SIG-M5 treated with dmso at 0.1 percent for 504 hours (cell line): ENCODE measurements around the gene TTC28.
"Not testable (repeated sequence)": the region's sequence is repeated elsewhere in the genome, so short reads cannot be mapped to it uniquely, and the experiment has no call there.

Experiments
- DNase-seq: peaks from one replicate; lab custom pipeline; 2025; ENCODE audit not compliant: unreplicated experiment; lab: John Stamatoyannopoulos, UW

The TTC28 gene

DNA sequence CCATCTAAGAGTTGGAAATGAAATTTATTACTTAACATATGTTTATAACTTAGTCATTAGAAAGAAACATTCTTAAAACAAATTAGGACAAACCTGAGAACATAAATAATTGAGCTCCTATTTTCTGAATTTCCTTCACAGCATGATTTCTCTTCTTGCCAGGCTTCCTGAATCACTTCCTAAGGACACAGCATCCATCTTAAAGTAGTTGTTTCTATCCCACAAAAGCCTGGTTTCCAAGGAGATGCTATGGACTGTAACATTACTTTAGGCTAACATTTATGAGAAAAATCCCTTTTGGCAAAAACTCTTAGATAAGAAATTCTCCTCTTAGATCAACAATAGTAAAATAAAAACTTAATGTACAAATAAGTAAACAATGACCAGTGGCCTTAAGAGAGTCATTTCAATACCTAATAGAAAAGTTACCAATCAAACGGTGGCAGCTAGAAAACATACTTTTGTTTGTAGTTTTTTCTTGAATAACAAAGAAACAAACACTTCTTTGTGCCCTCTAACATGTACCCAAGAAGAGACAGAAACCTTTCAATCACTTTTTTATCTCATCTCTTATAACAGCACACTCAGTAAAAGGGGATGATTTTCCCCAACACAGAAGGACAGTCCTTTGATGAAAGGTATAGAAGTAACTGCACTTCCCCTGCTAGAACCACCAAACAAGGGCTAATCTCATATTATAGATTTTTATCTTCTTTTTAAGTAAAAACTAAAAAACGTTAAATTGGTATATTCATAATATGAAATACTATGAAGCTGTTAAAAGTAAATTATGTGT lies 74.5 kb downstream of the TTC28 start:
- DNase-seq, result no peak

DNA sequence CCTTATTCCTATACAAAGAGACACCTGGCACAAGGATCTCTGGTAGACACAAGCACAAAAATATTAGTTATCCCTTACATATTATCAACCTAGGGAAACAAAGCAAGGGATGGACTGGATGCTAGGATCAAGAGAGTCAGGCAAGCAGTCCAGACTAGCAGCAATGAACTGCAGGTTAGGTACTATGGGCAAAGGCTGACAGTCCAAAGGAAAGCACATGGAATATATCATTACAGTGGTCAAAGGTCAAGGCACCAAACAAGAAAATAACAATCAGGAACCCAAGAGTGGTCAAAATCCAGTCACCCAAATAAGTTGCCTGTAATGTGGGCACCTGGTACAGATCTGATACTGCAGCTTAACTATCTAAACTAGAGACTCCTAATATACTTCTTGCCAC lies 77.7 kb downstream of the TTC28 start:
- DNase-seq, result no peak

DNA sequence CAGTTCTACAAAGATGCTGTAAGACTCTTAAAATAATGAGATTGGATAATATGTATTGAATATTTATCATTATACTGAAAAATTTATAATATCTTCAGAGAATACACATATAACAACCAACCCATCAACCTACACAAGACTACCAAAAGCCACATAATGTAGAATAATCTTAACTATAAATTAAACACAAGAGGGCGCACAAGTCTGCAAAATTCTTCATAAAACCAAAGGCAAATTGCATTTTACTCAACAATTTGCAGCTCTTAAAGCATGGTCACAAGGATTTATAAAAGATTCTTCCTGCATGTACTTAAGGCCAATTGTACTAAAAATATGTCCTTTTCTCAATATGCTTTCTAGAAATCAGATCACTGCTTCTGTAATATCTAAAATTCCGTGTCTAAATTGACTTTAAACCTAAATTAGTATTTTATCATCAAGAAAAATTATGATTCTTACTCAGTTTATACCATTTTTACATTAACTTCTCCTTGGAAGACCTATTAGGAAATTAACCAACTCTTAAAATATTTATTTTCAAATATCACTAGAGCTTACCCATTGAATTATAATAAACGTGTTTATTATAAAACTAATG lies 79.0 kb downstream of the TTC28 start:
- DNase-seq, result peak; percentile 65

DNA sequence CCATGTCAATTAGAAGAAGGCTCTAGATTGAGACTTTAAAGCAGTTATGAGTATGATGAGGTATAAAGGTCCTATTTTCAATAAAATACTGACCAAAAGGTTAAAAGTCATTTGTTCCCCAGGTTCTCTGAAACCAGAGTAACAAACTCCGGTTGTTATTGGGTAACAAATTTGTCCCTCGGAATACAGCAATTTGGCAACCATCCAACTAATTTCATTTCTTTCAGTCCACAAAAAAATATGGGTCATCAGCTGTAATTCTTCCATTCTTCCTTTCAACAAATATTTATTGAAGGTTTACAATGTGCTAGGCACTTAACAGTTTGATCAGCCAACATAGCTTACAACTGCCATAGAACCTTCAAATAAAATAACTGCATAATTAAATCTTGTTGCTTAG lies 79.9 kb downstream of the TTC28 start:
- DNase-seq, result no peak

DNA sequence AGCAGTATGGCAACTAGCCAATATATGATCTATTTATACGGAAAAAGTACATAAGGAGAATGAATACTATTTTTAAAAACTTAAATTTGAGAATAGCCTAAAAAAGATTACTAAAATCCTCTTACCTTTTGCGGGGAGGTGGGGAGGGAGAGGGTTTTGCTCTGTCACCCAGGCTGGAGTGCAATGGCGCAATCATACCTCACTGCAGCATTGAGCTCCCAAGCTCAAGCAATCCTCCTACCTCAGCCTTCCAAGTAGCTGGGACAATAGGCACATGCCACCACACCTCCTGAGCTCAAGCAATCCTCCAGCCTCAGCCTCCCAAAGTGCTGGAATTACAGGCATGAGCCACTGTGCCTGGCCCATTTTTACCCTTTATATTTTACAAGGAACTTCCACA lies 82.0 kb downstream of the TTC28 start:
- DNase-seq, result no peak

DNA sequence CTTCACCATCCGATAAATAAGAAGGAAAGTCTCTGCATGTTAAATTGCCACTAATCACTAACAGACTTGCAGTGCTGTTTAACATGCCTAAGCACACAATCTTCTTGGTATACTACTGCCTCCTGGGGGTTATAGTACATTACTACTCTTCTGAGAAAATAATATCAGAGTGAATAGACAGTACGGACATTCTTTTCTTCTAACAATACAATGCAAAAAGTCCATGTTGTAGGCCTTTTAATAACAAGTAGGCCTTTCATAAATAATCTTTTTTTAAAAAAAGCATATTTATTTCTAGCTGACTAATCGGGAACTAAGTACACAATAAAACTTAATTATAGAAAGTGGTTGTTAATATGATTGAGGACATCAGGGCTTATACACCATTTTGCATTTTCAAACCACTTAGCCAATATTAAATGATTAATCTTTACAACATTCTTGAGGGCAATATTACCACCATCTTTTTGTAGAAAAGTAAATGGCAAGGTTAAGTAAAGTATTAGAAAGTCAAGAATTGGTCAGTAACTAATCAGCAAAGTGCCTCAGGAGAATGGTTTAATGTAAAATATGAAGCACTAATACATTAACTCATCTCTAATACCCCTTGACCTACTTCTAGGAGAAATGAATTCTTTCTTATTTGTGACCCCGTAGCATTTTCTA lies 84.7 kb downstream of the TTC28 start:
- peak; percentile 67 for DNase-seq

DNA sequence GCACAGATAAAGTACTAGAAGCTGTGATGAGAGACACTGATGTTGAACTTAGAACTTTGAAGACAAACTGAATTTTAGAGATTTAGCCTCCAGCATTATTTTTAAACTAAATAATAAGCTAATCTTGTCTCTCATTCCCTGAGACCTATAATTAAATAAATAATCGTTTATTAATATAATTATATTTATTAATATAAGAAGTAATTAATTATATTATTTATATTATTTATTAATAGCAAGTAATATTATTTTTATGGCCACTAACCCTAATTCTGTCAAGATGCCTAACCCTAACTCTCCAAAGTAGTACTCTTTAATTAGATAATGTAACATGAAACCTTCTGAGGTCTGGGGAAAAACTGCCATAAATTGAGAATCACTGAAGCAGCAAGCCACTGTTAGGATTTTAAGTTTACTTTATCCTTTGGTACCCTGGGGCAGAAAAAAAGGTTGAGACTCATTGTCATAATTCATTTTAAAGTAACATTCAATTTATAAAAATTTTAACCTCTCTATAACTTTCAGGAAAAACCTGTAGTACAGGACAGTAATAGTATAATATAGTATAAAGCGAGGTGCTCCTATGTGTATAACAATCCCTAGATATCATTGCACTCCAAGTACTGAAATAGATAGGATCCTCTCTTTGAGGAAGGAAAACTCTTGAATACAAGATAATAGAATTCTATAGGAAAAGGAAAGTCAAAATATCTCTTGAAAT lies 85.4 kb downstream of the TTC28 start:
- no peak for DNase-seq

DNA sequence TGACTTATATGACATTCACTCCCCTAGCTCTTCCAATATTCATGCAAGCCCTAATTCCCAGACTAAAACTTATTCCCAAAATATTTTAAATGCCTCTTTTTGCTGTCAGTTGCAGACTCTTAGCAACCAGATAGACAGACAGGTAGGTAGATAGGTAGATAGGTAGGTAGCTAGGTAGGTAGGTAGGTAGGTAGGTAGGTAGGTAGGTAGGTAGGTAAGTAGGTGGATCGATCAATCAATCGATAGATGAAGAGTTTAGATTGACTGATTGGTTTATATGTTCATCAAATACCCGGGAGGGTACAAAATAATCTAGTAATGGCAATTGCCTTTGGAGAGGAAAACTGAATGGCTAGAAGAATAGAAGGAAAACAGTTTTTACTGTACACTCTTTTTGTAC lies 86.3 kb downstream of the TTC28 start:
- no peak for DNase-seq

DNA sequence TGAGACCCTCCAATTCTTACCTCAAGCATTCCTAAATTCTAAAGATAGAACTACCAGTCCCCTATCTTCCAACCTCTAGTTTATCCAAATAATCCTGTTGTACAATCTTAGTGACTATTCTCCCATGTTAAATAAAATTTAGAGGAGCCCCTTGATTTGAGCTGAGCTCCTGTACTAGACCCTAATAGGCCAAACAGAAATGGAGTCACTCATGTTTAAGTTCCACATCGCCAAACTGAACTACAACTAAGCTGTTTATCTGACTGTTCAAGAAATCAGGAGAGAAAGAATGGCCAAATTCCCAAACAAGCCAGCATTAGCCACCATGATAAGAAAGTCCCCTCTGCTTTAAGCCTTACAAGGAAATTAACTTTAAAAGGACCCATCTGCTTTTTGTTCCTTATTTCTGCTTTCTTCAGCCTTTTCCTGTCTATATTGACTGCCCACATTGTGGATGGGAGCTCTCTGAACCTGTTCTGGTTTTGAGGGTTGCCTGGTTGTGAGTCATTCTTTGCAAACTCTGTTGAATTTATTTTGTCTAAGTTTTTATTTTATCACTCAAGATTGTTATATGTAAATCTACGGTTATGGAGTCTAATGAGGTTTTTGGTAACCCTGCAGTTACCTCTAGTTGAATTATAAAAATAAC lies 90.4 kb downstream of the TTC28 start:
- DNase-seq, result no peak

DNA sequence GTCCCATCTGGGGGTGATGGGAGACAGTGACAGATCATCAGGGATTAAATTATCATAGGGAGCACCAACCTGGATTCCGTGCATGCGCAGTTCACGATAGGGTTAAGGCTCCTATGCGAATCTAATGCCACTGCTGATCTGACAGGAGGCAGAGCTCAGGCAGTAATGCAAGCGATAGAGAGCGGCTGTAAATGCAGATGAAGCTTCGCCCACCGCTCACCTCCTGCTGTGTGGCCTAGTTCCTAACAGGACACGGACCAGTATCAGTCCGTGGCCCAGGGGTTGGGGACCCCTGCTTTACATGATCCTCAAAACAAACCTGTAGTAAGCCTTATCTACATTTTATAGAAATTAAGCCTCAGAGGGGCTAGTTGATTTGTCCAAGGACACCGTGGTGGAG lies 94.3 kb downstream of the TTC28 start:
- DNase-seq, result no peak

DNA sequence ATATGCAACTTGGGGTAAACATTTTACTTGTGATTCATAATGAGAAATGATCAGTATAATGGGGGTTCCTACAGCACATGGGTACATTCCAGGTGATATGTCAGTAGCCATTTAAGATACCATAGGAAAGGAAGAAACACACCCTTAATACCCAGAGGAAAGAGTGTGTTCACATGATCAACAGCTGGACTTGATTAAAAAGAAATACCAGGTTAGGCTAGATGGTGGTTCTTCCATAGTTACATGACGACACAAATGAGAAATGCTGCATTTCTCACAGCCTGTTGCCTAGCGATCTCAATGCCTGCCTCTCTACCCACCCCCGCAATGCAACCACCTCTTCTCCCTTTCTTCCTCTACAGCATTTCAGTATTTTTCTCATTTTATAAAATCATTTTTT lies 96.8 kb downstream of the TTC28 start:
- DNase-seq, result no peak

DNA sequence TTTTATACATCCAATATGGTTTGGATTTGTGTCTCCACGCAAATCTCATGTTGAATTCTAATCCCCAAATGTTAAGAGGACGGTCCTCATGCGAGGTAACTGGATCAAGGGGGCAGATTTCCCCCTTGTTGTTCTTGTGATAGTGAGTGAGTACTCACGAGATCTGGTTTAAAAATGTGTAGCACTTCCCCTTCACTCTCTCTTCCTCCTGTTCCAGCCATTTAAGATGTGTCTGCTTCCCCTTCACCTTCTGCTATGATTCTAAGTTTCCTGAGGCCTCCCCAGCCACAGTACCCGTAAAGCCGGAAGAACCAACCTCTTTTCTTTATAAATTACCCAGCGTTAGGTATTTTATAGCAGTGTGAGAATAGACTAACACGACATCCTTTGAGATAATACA lies 98.6 kb downstream of the TTC28 start:
- no peak for DNase-seq

DNA sequence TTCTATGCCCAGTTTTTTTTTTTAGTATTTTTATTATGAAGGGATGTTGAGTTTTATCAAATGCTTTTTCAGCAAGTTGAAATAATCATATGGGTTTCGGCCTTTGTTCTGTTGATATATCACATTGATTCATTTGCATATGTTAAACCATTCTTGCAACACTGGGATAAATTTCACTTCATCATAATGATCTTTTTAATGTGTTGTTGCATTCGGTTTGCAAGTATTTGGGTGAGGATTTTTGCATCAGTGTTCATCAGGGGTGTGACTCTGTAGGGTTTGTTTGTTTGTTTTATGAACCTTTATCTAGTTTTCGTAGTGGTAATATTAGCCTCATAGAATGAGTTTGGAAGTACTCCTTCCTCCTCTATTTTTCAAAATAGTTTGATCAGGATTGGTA lies 103.5 kb downstream of the TTC28 start:
- no peak for DNase-seq

DNA sequence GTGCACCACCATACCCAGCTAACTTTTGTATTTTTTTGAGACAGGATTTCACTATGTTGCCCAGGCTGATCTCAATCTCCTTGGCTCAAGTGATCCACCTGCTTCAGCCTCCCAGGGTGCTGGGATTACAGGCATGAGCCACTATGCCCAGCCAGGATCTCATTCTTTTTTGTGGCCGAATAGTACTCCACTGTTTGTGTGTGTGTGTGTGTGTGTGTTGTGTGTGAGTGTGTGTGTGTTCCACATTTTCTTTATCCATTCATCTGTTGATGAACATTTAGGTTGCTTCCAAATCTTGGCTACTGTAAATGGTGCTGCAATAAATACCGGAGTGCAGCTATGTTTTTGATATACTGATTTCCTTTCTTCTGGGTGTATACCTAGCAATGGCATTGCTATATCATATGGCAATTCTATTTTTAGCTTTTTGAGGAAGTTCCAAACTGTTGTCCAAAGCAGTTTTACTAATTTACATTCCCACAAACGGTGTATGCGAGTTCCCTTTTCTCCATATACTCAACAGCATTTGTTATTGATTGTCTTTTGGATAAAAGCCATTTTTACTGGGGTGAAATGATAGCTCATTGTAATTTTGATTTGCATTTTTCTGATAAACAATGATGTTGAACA lies 105.4 kb downstream of the TTC28 start:
- no peak for DNase-seq

DNA sequence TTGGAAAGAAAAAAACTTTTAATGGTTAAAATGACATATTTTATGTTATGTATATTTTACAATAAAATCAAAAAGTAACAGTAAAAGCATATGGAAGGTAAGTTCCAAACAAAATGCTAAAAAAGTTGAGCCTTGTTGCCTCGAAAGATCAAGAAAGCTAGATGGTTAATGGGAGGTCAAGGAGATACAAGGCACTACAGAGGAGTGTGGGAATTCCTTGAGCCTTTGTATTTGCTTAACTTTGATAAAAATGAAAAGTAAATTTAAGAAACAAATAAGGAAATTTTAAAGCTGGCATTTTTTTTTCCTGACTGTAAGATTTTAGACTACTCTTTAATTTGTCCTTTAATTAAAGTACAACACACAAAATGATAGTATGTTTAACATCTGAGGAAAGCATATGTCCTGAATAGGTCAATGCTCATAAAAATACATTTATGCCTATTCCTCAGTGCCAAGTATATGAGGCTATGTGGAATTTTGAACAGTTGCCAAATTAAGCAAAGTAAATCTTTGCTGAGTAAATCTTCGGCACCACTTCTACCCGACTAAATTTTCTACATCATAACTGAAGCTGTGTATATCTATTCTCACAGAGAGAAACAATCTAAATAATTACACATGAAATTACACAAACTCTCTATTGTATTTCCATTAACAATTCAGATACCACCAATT lies 108.8 kb downstream of the TTC28 start:
- DNase-seq, result no peak

DNA sequence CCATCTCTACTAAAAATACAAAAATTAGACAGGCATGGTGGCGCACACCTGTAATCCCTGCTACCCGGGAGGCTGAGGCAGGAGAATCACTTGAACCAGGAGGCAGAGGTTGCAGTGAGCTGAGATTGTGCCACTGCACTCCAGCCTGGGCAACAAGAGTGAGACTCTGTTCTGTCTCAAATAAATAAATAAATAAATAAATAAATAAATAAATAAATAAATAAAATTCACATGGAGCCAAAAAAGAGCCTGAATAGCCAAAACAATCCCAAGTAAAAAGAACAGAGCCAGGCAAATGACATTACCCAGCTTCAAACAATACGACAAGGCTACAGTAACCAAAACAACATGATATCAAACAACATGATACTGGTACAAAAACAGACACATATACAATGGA lies 110.7 kb downstream of the TTC28 start:
- DNase-seq, result not testable (repeated sequence)

DNA sequence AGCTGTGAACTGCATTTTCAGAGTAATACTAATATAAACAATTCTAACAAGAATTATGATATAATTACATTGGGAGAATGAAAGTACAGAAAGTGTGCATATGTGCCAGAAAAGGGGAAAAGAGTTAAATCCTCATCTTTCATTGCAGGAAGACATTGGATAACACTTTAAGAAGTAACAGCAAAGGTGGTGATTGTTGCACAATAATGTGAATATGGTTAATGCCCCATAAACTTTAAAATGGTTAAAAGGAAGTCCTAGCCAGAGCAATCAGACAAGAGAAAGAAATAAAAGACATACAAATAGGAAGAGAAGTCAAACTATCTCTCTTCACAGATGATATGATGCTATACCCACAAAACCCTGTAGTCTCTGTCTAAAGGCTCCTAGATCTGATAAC lies 111.5 kb downstream of the TTC28 start:
- no peak for DNase-seq

DNA sequence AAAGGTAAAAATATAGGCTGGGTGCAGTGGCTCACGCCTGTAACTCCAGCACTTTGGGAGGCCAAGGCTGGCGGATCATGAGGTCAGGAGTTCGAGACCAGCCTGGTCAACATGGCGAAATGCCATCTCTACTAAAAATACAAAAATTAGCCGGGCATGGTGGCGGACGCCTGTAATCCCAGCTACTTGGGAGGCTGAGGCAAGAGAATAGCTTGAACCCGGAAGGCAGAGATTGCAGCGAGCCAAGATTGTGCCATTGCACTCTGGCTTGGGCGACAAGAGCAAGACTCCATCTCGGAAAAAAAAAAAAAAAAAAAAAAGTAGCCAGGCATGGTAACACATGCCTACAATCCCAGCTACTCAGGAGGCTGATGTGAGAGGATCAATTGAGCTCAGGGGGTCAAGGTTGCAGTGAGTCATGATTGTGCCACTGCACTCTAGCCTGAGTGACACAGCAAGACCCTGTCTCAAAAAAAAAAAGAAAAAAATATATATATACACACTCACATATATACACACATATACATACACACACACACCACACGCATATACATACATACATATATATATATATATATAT lies 112.6 kb downstream of the TTC28 start:
- DNase-seq, result not testable (repeated sequence)

DNA sequence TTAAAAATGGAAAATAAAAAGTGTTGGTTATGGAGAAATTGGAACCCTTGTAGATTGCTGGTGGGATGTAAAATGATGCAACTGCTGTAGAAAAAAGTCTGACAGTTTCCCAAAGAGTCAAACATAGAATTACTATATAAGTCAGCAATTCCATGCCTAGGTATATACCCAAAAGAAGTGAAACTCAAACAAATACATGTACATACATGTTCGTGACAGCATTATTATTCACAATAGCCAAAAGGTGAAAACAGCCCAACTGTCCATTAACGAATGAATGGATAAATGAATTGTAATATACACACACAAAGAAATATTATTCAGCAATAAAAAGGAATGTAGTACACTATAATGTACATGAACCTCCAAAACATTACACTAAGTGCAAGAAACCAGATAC lies 116.0 kb downstream of the TTC28 start:
- DNase-seq, result no peak

DNA sequence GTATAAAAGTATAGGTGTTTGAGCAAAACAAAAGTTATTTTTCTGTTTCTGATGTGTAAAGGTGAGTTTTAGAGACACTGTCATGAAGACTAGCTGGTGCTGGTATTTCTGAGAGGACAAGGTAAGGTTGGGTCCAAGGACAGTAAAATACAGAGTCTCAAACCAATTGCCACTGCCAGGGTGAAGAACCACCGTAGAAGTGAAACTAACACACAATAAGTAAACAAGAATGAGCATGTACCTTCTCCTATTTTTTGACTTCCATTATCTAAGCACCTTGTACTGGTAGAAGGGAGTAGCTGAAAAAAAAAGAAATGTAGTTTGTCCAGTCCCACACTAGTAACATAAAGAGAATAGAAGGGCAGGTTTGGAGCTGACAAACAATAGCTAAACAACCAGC lies 117.3 kb downstream of the TTC28 start:
- DNase-seq, result no peak
